ENCODE data around the gene TIPRL.
A peak's percentile ranks its signal among the peaks of the same experiment; 100 is the strongest.
"Not testable (repeated sequence)": the region's sequence is repeated elsewhere in the genome, so short reads cannot be mapped to it uniquely, and the experiment has no call there.

The TIPRL gene

GRCh38 chr1:168187177-168187576 is 8.4 kb downstream of the TIPRL start:
- no peak for DNase-seq (ENCODE audit: extremely low read depth, low read depth)
- TF ChIP-seq, protein P1, sequence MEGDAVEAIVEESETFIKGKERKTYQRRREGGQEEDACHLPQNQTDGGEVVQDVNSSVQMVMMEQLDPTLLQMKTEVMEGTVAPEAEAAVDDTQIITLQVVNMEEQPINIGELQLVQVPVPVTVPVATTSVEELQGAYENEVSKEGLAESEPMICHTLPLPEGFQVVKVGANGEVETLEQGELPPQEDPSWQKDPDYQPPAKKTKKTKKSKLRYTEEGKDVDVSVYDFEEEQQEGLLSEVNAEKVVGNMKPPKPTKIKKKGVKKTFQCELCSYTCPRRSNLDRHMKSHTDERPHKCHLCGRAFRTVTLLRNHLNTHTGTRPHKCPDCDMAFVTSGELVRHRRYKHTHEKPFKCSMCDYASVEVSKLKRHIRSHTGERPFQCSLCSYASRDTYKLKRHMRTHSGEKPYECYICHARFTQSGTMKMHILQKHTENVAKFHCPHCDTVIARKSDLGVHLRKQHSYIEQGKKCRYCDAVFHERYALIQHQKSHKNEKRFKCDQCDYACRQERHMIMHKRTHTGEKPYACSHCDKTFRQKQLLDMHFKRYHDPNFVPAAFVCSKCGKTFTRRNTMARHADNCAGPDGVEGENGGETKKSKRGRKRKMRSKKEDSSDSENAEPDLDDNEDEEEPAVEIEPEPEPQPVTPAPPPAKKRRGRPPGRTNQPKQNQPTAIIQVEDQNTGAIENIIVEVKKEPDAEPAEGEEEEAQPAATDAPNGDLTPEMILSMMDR (IDR thresholded peaks at IDR 0.05; ENCODE audit: low read depth, low read length, missing control alignments), result no peak
- H3K4me3 ChIP-seq (replicated peaks; ENCODE audit: low read depth, low read length), result no peak overlapping the region

- TF ChIP-seq, protein P1 (IDR thresholded peaks at IDR 0.05; ENCODE audit: low read depth, low read length, missing control alignments), result no peak
- H3K4me3 ChIP-seq (replicated peaks; ENCODE audit: low read depth, low read length), result no peak overlapping the region
- DNase-seq (ENCODE audit: extremely low read depth, low read depth), result no peak
These were observed 11.6 kb downstream of the TIPRL start for GRCh38 chr1:168190403-168190802.

GRCh38 chr1:168195199-168196135 is 16.7 kb downstream of the TIPRL start:
- TF ChIP-seq, protein P1 (IDR thresholded peaks at IDR 0.05; ENCODE audit: low read depth, low read length, missing control alignments), result no peak
- H3K4me3 ChIP-seq (replicated peaks; ENCODE audit: low read depth, low read length), result no peak overlapping the region
- no peak for DNase-seq (ENCODE audit: extremely low read depth, low read depth)

- TF ChIP-seq, protein P1 (IDR thresholded peaks at IDR 0.05; ENCODE audit: low read depth, low read length, missing control alignments), result no peak
- DNase-seq (ENCODE audit: extremely low read depth, low read depth), result no peak
- H3K4me3 ChIP-seq (replicated peaks; ENCODE audit: low read depth, low read length), result no peak overlapping the region
These were observed 20.3 kb downstream of the TIPRL start for GRCh38 chr1:168199056-168199455.

GRCh38 chr1:168202941-168203654 is 24.3 kb downstream of the TIPRL start:
- TF ChIP-seq, protein P1 (IDR thresholded peaks at IDR 0.05; ENCODE audit: low read depth, low read length, missing control alignments), result no peak
- peak; percentile 88 for DNase-seq (ENCODE audit: extremely low read depth, low read depth)
- no peak overlapping the region for H3K4me3 ChIP-seq (replicated peaks; ENCODE audit: low read depth, low read length)

DNA sequence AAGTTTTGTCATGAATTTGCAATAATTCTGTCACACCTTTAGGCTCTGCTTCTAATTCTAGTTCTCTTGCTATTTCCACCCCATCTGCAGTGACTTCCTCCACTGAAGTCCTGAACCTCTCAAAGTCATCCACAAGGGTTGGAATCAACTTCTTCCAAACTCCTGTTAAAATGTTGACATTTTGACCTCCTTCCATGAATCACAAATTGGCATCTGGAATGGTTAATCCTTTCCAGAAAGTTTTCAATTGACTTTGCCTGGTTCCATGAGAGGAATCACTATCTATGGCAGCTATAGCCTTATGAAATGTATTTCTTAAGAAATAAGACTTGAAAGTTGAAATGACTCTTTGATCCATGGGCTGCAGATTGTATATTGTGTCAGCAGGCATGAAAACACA is 27.3 kb downstream of the TIPRL start:
- no peak overlapping the region for H3K4me3 ChIP-seq (replicated peaks; ENCODE audit: low read depth, low read length)
- no peak for DNase-seq (ENCODE audit: extremely low read depth, low read depth)
- TF ChIP-seq, protein P1 (IDR thresholded peaks at IDR 0.05; ENCODE audit: low read depth, low read length, missing control alignments), result no peak

- H3K4me3 ChIP-seq (replicated peaks; ENCODE audit: low read depth, low read length); DNase-seq (ENCODE audit: extremely low read depth, low read depth): not testable (repeated sequence)
These were observed 28.9 kb downstream of the TIPRL start for GRCh38 chr1:168207673-168208072.
